HG02623 (cell line): ENCODE data around the gene OTUD1.

ENCODE experiments used
- ATAC-seq: cut with Tn5 transposase; IDR thresholded peaks from one replicate; pipeline ENCODE4 v1.9.1; 2021; ENCODE audit warnings: moderate library complexity; ENCODE audit not compliant: unreplicated experiment

Gene OTUD1

DNA sequence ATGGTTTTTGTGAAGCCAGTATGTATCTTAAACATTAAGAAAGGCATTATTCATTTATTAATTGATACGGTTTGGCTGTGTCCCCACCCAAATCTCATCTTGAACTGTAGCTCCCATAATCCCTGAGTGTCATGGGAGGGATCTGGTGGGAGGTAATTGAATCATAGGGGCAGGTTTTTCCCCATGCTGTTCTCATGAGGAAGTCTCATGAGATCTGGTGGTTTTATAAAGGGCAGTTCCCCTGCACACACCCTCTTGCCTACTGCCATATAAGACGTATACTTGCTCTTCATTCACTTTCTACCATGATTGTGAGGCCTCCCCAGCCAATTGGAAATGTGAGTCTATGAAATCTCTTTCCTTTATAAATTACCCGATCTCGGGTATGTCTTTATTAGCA lies 28.1 kb downstream of the OTUD1 start:
- no peak for ATAC-seq

DNA sequence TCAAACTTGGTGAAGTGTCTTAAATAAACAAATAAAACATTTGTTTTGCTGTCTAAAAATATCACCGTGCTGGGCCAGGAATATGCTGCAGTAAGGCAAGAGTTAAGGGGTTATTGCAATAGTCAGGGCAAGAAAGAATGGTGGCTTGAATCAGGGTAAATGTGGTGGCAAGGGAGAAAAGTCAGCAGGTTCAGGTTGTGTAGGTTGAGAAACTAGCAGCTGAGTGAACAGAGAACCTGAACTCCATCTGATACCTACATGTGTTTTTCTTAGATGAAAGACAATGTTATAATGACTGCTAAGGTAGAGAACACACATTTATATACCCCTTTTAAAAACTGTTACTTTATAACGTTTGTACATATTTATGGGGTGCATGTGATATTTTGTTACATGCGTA lies 28.7 kb downstream of the OTUD1 start:
- ATAC-seq: no peak

- no peak for ATAC-seq
Measured at GRCh38 chr10:23469596-23470237, 30.8 kb downstream of the OTUD1 start.

GRCh38 chr10:23472181-23472580 lies 33.3 kb downstream of the OTUD1 start:
- ATAC-seq: no peak

DNA sequence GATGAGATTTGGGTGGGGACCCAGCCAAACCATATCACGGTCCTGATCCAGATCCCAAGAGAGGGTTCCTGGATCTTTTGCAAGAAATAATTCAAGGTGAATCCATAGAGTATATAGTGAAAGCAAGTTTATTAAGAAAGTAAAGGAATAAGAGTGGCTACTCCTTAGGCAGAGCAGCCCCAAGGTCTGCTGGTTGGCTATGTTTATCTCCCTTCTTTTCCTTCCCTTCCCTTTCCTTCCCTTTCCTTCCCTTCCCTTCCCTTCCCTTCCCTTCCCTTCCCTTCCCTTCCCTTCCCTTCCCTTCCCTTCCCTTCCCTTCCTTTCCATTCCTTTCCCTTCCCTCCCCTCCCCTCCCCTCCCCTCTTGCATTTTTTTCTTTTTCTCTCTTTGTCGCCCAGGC lies 35.2 kb downstream of the OTUD1 start:
- no peak for ATAC-seq

DNA sequence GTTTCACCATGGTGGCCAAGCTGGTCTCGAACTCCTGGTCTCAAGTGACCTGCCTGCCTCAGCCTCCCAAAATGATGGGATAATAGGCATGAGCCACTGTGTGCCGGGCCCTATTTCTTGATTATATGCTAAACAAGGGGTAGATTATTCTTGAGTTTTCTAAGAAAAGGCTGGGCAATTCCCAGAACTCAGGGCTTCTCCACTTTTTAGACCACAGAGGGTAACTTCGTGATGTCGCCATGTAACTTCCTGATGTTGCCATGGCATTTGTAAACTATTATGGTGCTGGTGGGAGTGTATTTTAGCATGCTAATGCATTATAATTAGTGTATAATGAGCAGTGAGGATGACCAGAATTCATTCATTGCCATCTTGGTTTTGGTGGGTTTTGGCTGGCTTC lies 35.8 kb downstream of the OTUD1 start:
- no peak for ATAC-seq

GRCh38 chr10:23478570-23478969 lies 39.7 kb downstream of the OTUD1 start:
- no peak for ATAC-seq

GRCh38 chr10:23479798-23480473 lies 41.1 kb downstream of the OTUD1 start:
- no peak for ATAC-seq

DNA sequence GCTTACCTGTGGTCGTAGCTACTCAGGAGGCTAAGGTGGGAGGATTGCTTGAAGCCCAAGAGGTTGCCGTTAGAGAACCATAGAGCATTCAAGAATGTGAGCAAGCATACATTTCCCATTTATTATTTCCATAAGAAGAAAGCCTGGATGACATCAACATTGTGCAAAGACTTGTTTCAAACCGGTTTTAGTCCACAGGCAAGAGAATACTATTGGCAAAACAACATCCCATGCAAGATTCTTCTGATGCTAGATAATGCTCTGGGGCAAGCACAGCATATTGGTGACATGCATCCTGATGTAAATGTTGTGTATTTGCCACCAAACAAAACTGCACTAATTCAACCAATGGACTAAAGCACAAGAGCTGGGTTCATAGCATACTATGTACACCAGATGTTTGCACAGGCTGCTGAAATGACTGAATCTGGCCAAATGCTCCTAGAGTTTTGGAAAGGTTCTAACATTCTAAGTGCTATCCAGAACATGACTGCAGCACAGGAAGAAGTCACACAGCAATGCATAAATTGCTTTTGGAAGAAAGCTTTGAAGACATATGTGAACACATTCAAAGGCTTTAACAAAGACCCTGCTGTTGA lies 42.6 kb downstream of the OTUD1 start:
- no peak for ATAC-seq

DNA sequence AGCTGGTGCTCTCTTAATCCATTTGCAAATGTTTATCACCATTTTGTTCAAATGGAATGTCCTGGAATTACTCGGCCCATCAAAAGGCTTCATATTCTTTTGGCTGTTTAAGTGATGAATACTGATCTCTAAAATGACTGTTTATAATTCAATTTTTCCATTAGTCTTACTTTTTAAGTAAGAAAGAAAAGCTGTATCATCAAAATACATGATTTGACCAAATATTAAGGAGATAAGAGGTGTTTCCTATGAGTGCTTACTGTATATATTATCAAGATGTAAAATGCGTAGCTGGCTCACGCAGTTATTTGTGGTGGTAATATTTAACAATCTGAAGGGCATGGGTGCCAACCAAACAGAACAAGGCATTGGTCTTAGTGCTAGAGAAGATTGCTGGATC lies 51.2 kb downstream of the OTUD1 start:
- ATAC-seq: no peak
